Fibroblast of the aortic adventitia (primary cell): ENCODE measurements around the gene HRAS. TPM values are rescaled to one million over a fixed set of nuclear protein-coding genes. Genes with fewer than 3 reads are reported as not detected.

ENCODE experiments used
- DNase-seq: peaks from one replicate; pipeline ENCODE4 v3.0.0-alpha.2; 2010; ENCODE audit warnings: low read depth
- H3K4me3 ChIP-seq: 2 replicates; pipeline ENCODE4 v1.5.1; 2011; ENCODE audit warnings: low read depth, mild to moderate bottlenecking, control low read depth, low read length, moderate library complexity
- CTCF ChIP-seq: IDR thresholded peaks from 2 replicates; pipeline ENCODE4 v1.5.1; 2011; ENCODE audit warnings: mild to moderate bottlenecking, low read length, control low read depth, inconsistent platforms; ENCODE audit not compliant: insufficient read depth
- total RNA-seq: library from RNA; depleted of rRNA; stranded (reverse); fragments of >200 nt; gene quantifications from 2 replicates; pipeline ENCODE4 v1.2.3, GENCODE V29; 2012; ENCODE audit warnings: low replicate concordance

HRAS gene
- total RNA-seq, 1 donor = 34.6 TPM

- DNase-seq = no peak
- no peak overlapping the region for H3K4me3 ChIP-seq
Observed at GRCh38 chr11:573146-573759, 37.9 kb upstream of the HRAS start.

GRCh38 chr11:571802-572185, 36.4 kb upstream of the HRAS start:
- DNase-seq = no peak
- TF ChIP-seq CTCF = no peak
- no peak overlapping the region for H3K4me3 ChIP-seq

More at GRCh38 chr11:573146-573759, 37.9 kb upstream of the HRAS start:
- no peak for TF ChIP-seq CTCF

GRCh38 chr11:569158-569885, 33.9 kb upstream of the HRAS start:
- no peak for TF ChIP-seq CTCF
- no peak for DNase-seq
- peak overlapping the region; percentile 66 for H3K4me3 ChIP-seq

- DNase-seq = peak; percentile 83
- peak overlapping the region; percentile 72 for H3K4me3 ChIP-seq
- no peak for TF ChIP-seq CTCF
Observed at GRCh38 chr11:568306-569157, 33.2 kb upstream of the HRAS start.

GRCh38 chr11:567629-568292, 32.4 kb upstream of the HRAS start:
- DNase-seq = no peak
- TF ChIP-seq CTCF = no peak

GRCh38 chr11:567011-567628, 31.7 kb upstream of the HRAS start:
- H3K4me3 ChIP-seq = peak overlapping the region; percentile 72
- no peak for DNase-seq
- no peak for TF ChIP-seq CTCF

More at GRCh38 chr11:567629-568292, 32.4 kb upstream of the HRAS start:
- H3K4me3 ChIP-seq = peak overlapping the region; percentile 72
